GM23338 (cell line): ENCODE results near the gene PIRT.

ENCODE experiments used
- CREB1 ChIP-seq: fragments of 250-450 bp; sonication (Bioruptor Pico); IDR thresholded peaks from 2 replicates; pipeline ENCODE4 v1.5.0; 2020; ENCODE audit warnings: low read depth, mild to moderate bottlenecking, moderate library complexity
- EZH2 ChIP-seq: fragments of 200-600 bp; sonication (generic); IDR thresholded peaks from one replicate; pipeline ENCODE4 v1.8.0; 2017; ENCODE audit warnings: antibody characterized with exemption, mild to moderate bottlenecking, low read depth; ENCODE audit not compliant: unreplicated experiment
- EZH2phosphoT487 ChIP-seq: fragments of 200-600 bp; sonication (generic); IDR thresholded peaks from one replicate; pipeline ENCODE4 v1.8.1; 2018; ENCODE audit warnings: antibody characterized with exemption; ENCODE audit not compliant: unreplicated experiment
- JUNB ChIP-seq: IDR thresholded peaks from one replicate; pipeline ENCODE4 v1.6.1; 2016; ENCODE audit warnings: antibody characterized with exemption; ENCODE audit not compliant: unreplicated experiment
- NANOG ChIP-seq: IDR thresholded peaks from 2 replicates; pipeline ENCODE4 v1.6.1; 2016; ENCODE audit warnings: antibody characterized with exemption, borderline replicate concordance
- POLR2AphosphoS5 ChIP-seq: IDR thresholded peaks from 2 replicates; pipeline ENCODE4 v1.6.1; 2016; ENCODE audit warnings: antibody characterized with exemption, low read depth
- REST ChIP-seq: IDR thresholded peaks from one replicate; pipeline ENCODE4 v1.6.1; 2018; ENCODE audit warnings: antibody characterized with exemption; ENCODE audit not compliant: unreplicated experiment
- STAT1 ChIP-seq: IDR thresholded peaks from one replicate; pipeline ENCODE4 v1.6.1; 2016; ENCODE audit warnings: antibody characterized with exemption; ENCODE audit not compliant: unreplicated experiment
- ZNF114 ChIP-seq: fragments of 250-450 bp; sonication (Bioruptor Pico); IDR thresholded peaks from 2 replicates; pipeline ENCODE4 v1.5.0; 2020; ENCODE audit warnings: mild to moderate bottlenecking, moderate library complexity
- ZNF331 ChIP-seq: fragments of 250-450 bp; sonication (Bioruptor Pico); IDR thresholded peaks from 2 replicates; pipeline ENCODE4 v1.5.0; 2020; ENCODE audit warnings: low read depth, mild to moderate bottlenecking, moderate library complexity
- ZNF462 ChIP-seq: fragments of 250-450 bp; sonication (Bioruptor Pico); IDR thresholded peaks from 2 replicates; pipeline ENCODE4 v1.5.0; 2020; ENCODE audit warnings: mild to moderate bottlenecking, moderate library complexity
- TF ChIP-seq, protein P1 (sequence below), 2 experiments: fragments of 200-600 bp in 1 of 2; sonication (generic) in 1 of 2; conservative IDR thresholded peaks; 2 replicates each; pipeline versions ENCODE4 v1.5.1 to v1.6.1; 2016 to 2017; ENCODE audit warnings: antibody characterized with exemption in 2 of 2, low read depth in 2 of 2, mild to moderate bottlenecking in 2 of 2, moderate library complexity in 1 of 2
- TF ChIP-seq, protein P2 (sequence below): IDR thresholded peaks from 2 replicates; pipeline ENCODE4 v1.6.1; 2016; ENCODE audit warnings: antibody characterized with exemption

DNA sequence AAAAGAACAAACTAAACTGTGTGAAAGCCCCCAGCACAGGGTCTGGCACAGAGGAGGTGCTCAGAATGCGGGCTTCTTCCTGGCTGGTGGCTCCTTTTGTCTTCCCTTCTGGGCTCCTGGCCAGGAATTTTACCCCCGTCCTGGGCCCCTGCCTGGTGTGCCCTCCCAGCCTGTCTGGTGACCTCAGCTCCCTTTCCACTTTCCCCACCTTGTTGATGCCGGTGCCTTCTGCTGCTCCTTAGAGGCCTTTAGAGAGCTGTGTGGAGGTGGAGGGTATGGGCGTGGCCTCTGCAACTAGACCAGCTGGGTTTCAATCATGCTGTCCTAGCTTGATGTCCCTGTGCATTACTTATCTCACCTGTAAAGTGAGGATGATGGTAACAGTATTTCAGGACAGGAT, 16.8 kb downstream of the PIRT start:
- TF ChIP-seq ZNF114 (CRISPR knock-in tag) (no peak), EZH2 (no peak), JUNB (no peak), ZNF331 (no peak), POLR2AphosphoS5 (no peak), REST (no peak), EZH2phosphoT487 (no peak), NANOG (no peak), CREB1 (CRISPR knock-in tag) (no peak), ZNF462 (CRISPR knock-in tag) (no peak), STAT1 (no peak)
- TF ChIP-seq, protein P1, sequence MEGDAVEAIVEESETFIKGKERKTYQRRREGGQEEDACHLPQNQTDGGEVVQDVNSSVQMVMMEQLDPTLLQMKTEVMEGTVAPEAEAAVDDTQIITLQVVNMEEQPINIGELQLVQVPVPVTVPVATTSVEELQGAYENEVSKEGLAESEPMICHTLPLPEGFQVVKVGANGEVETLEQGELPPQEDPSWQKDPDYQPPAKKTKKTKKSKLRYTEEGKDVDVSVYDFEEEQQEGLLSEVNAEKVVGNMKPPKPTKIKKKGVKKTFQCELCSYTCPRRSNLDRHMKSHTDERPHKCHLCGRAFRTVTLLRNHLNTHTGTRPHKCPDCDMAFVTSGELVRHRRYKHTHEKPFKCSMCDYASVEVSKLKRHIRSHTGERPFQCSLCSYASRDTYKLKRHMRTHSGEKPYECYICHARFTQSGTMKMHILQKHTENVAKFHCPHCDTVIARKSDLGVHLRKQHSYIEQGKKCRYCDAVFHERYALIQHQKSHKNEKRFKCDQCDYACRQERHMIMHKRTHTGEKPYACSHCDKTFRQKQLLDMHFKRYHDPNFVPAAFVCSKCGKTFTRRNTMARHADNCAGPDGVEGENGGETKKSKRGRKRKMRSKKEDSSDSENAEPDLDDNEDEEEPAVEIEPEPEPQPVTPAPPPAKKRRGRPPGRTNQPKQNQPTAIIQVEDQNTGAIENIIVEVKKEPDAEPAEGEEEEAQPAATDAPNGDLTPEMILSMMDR (conservative IDR thresholded peaks at IDR 0.05; ENCODE audit: low read depth in 2 of 2), result no peak
- TF ChIP-seq, protein P2, sequence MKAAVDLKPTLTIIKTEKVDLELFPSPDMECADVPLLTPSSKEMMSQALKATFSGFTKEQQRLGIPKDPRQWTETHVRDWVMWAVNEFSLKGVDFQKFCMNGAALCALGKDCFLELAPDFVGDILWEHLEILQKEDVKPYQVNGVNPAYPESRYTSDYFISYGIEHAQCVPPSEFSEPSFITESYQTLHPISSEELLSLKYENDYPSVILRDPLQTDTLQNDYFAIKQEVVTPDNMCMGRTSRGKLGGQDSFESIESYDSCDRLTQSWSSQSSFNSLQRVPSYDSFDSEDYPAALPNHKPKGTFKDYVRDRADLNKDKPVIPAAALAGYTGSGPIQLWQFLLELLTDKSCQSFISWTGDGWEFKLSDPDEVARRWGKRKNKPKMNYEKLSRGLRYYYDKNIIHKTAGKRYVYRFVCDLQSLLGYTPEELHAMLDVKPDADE, result no peak
